ENCODE data around the gene ARHGAP1.

- TF ChIP-seq, protein P1, sequence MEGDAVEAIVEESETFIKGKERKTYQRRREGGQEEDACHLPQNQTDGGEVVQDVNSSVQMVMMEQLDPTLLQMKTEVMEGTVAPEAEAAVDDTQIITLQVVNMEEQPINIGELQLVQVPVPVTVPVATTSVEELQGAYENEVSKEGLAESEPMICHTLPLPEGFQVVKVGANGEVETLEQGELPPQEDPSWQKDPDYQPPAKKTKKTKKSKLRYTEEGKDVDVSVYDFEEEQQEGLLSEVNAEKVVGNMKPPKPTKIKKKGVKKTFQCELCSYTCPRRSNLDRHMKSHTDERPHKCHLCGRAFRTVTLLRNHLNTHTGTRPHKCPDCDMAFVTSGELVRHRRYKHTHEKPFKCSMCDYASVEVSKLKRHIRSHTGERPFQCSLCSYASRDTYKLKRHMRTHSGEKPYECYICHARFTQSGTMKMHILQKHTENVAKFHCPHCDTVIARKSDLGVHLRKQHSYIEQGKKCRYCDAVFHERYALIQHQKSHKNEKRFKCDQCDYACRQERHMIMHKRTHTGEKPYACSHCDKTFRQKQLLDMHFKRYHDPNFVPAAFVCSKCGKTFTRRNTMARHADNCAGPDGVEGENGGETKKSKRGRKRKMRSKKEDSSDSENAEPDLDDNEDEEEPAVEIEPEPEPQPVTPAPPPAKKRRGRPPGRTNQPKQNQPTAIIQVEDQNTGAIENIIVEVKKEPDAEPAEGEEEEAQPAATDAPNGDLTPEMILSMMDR (IDR thresholded peaks at IDR 0.05) = no peak
- TF ChIP-seq POLR2A (IDR thresholded peaks at IDR 0.05) = no peak
Observed at GRCh38 chr11:46726206-46726862, 25.9 kb upstream of the ARHGAP1 start.

Data from adrenal gland (tissue), 5 donors.